ENCODE measurements around the gene PHC3. TPM values are rescaled to one million over a fixed set of nuclear protein-coding genes. Genes with fewer than 3 reads are reported as not detected.
"Not testable (repeated sequence)": the region's sequence is repeated elsewhere in the genome, so short reads cannot be mapped to it uniquely, and the experiment has no call there.

PHC3 gene
- total RNA-seq, 2 experiments from 2014 or later = 40.6 to 89.7 TPM

GRCh38 chr3:170201527-170201926 lies 20.0 kb upstream of the PHC3 start:
- H3K79me2 ChIP-seq (ENCODE audit: insufficient read depth, low read depth, low read length) = no peaks in the 10 kb centered on the region
- no peak overlapping the region for H3K4me3 ChIP-seq (ENCODE audit: low read depth, low read length, poor library complexity, severe bottlenecking)
- TF ChIP-seq EZH2phosphoT487 (IDR thresholded peaks at IDR 0.05; ENCODE audit: borderline replicate concordance, low read depth, low read length) = no peak
- TF ChIP-seq CTCF (conservative IDR thresholded peaks at IDR 0.05; ENCODE audit: low read length) = no peak
- H4K20me1 ChIP-seq (ENCODE audit: insufficient read depth, low read length) = no peaks in the 10 kb centered on the region
- no peaks in the 10 kb centered on the region for H3K4me1 ChIP-seq (ENCODE audit: insufficient read depth, low read length, poor library complexity, severe bottlenecking)
- ChIA-PET POLR2A (interaction anchor here (0.6 to 0.7 kb wide), 2 partner anchors 14 to 269 kb away, joined by 3 to 4 read pairs; no protein-coding TSS in a partner anchor), CTCF (ENCODE audit: unreplicated experiment) (no interaction called here)
- no TSS peak for BruUV-seq (replicated peaks)
- H2AFZ ChIP-seq (ENCODE audit: low read length) = no peak overlapping the region
- H3K9me3 ChIP-seq (ENCODE audit: low read length) = no peaks in the 10 kb centered on the region
- intact Hi-C loops (cut with micrococcal nuclease; ENCODE audit: unreplicated experiment) = no loop called here
- no peak overlapping the region for H3K27ac ChIP-seq (ENCODE audit: low read depth, low read length, poor library complexity, severe bottlenecking)
- no peaks in the 10 kb centered on the region for H3K36me3 ChIP-seq (ENCODE audit: insufficient read depth, low read length)
- H3K4me2 ChIP-seq (ENCODE audit: low read length) = no peak overlapping the region
- no peaks in the 10 kb centered on the region for H3K9me2 ChIP-seq (ENCODE audit: insufficient read depth, low read length)
- DNase-seq (ENCODE audit: low spot score) = no peak

DNA sequence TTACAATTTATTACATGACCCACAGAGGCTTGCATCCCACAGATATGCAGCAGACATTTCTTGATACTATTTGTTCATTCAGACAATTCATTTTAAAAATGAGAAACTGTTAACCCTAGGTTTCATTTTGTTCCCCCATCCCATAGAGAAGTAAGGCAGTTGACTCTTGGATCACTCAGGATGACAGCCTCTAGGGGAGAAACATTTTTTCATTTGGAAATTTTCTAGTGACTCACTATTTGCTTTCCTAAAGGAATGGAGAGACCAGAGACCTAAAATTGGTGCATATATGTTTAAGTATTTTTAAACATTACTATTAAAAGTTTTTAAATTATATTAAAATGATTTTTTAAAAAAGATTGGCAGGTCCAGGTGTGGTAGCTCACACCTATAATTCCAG lies 19.5 kb upstream of the PHC3 start:
- no peaks in the 10 kb centered on the region for H3K36me3 ChIP-seq (ENCODE audit: insufficient read depth, low read length)
- no peak overlapping the region for H3K4me3 ChIP-seq (ENCODE audit: low read depth, low read length, poor library complexity, severe bottlenecking)
- ChIA-PET POLR2A (interaction anchor here (0.6 kb wide), 1 partner anchor 15 kb away, joined by 3 read pairs; no protein-coding TSS in a partner anchor), CTCF (ENCODE audit: unreplicated experiment) (no interaction called here)
- BruUV-seq (replicated peaks) = no TSS peak
- H3K27ac ChIP-seq (ENCODE audit: low read depth, low read length, poor library complexity, severe bottlenecking) = no peak overlapping the region
- no peak for TF ChIP-seq EZH2phosphoT487 (IDR thresholded peaks at IDR 0.05; ENCODE audit: borderline replicate concordance, low read depth, low read length)
- no peak for TF ChIP-seq CTCF (conservative IDR thresholded peaks at IDR 0.05; ENCODE audit: low read length)
- H3K4me2 ChIP-seq (ENCODE audit: low read length) = no peak overlapping the region
- no peaks in the 10 kb centered on the region for H4K20me1 ChIP-seq (ENCODE audit: insufficient read depth, low read length)
- no peaks in the 10 kb centered on the region for H3K9me2 ChIP-seq (ENCODE audit: insufficient read depth, low read length)
- no peaks in the 10 kb centered on the region for H3K79me2 ChIP-seq (ENCODE audit: insufficient read depth, low read depth, low read length)
- intact Hi-C loops (cut with micrococcal nuclease; ENCODE audit: unreplicated experiment) = no loop called here
- no peaks in the 10 kb centered on the region for H3K4me1 ChIP-seq (ENCODE audit: insufficient read depth, low read length, poor library complexity, severe bottlenecking)
- no peaks in the 10 kb centered on the region for H3K9me3 ChIP-seq (ENCODE audit: low read length)
- no peak overlapping the region for H2AFZ ChIP-seq (ENCODE audit: low read length)
- no peak for DNase-seq (ENCODE audit: low spot score)

- POLR2A ChIA-PET = interaction anchor here (0.6 to 0.9 kb wide), 2 partner anchors 65 to 219 kb away, joined by 3 read pairs; no protein-coding TSS in a partner anchor
- H3K4me2 ChIP-seq (ENCODE audit: low read length) = no peak overlapping the region
- TF ChIP-seq EZH2phosphoT487 (IDR thresholded peaks at IDR 0.05; ENCODE audit: borderline replicate concordance, low read depth, low read length) (no peak), CTCF (conservative IDR thresholded peaks at IDR 0.05; ENCODE audit: low read length) (no peak)
These were observed 15.3 kb upstream of the PHC3 start for GRCh38 chr3:170196833-170197232.

GRCh38 chr3:170195759-170196158 lies 14.2 kb upstream of the PHC3 start:
- H3K4me2 ChIP-seq (ENCODE audit: low read length); CTCF ChIA-PET (ENCODE audit: unreplicated experiment); POLR2A ChIA-PET; H3K27ac ChIP-seq (ENCODE audit: low read depth, low read length, poor library complexity, severe bottlenecking); intact Hi-C loops (cut with micrococcal nuclease; ENCODE audit: unreplicated experiment); H3K36me3 ChIP-seq (ENCODE audit: insufficient read depth, low read length); H3K9me3 ChIP-seq (ENCODE audit: low read length); H4K20me1 ChIP-seq (ENCODE audit: insufficient read depth, low read length); H2AFZ ChIP-seq (ENCODE audit: low read length); DNase-seq (ENCODE audit: low spot score); H3K4me3 ChIP-seq (ENCODE audit: low read depth, low read length, poor library complexity, severe bottlenecking); H3K79me2 ChIP-seq (ENCODE audit: insufficient read depth, low read depth, low read length); BruUV-seq (replicated peaks); H3K4me1 ChIP-seq (ENCODE audit: insufficient read depth, low read length, poor library complexity, severe bottlenecking); H3K9me2 ChIP-seq (ENCODE audit: insufficient read depth, low read length): not testable (repeated sequence)

More at GRCh38 chr3:170196833-170197232, 15.3 kb upstream of the PHC3 start:
- Histone ChIP-seq H3K4me1 (ENCODE audit: insufficient read depth, low read length, poor library complexity, severe bottlenecking) (no peaks in the 10 kb centered on the region), H3K27ac (ENCODE audit: low read depth, low read length, poor library complexity, severe bottlenecking) (no peak overlapping the region), H3K9me3 (ENCODE audit: low read length) (no peaks in the 10 kb centered on the region), H2AFZ (ENCODE audit: low read length) (no peak overlapping the region), H3K9me2 (ENCODE audit: insufficient read depth, low read length) (no peaks in the 10 kb centered on the region), H3K79me2 (ENCODE audit: insufficient read depth, low read depth, low read length) (no peaks in the 10 kb centered on the region), H4K20me1 (ENCODE audit: insufficient read depth, low read length) (no peaks in the 10 kb centered on the region), H3K36me3 (ENCODE audit: insufficient read depth, low read length) (no peaks in the 10 kb centered on the region), H3K4me3 (ENCODE audit: low read depth, low read length, poor library complexity, severe bottlenecking) (no peak overlapping the region)
- CTCF ChIA-PET (ENCODE audit: unreplicated experiment) = no interaction called here
- intact Hi-C loops (cut with micrococcal nuclease; ENCODE audit: unreplicated experiment) = no loop called here
- no peak for DNase-seq (ENCODE audit: low spot score)
- BruUV-seq (replicated peaks) = no TSS peak

Measured in OCI-LY7 (cell line).